Choroid plexus epithelial cell (primary cell): ENCODE data around the gene AWAT2.

Experiments used
- DNase-seq: peaks from one replicate; pipeline ENCODE4 v3.0.0-alpha.2; 2010; ENCODE audit warnings: low read depth
- H3K4me3 ChIP-seq: 2 replicates; pipeline ENCODE4 v1.5.1; 2011; ENCODE audit warnings: low read depth, mild to moderate bottlenecking, control low read depth, low read length, moderate library complexity
- TF ChIP-seq, protein P1 (sequence below): conservative IDR thresholded peaks from 2 replicates; pipeline ENCODE4 v1.5.1; 2011; ENCODE audit warnings: low read depth, mild to moderate bottlenecking, control low read depth, inconsistent platforms, low read length, moderate library complexity

AWAT2 gene

DNA sequence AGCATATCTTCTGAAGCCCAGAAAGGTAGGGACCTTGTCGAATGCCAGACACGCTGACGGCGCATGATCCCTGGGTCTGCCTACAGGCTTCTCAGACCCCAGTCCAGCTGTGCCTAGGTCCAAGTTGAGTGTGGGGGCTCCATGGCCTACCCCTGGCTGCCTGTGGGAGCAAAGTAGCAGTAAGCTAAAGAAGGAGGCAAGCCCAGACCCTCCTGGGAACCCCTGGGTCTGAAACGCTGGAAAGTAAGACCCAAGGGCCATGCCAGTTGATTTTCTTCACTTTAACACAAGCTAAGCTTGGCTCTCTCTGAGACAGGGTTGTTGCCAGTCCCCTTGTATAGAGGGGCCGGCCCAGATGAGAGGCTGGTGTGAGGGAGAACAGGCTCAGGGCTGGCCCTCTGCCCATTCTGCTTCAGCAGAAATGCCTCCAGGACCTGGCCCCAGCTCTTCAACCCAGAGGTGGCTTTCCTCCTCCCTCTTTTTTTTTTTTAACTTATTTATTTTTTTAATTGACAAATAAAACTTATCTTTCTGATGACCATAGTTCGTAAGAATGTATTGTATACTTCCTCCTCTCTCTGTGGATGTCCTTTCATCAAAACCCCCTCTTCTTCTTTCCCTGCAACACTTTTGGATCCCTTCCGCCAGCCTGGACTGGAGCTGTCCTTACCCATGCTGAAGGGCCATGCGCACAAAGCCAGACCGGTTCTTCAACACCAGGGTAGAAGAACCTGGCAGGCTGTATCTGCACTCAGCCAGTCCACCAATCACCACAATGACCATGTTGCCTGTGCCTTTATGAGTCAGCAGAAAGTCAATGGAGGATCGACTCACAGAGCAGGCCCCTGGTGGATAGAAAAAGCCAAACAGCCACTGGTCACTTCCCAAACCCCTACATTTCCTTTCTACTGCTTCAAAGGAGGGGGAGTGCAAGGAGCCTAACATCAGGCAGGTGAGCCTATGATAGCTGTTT lies 7.1 kb downstream of the AWAT2 start:
- no peak for DNase-seq
- no peak overlapping the region for H3K4me3 ChIP-seq
- TF ChIP-seq, protein P1, sequence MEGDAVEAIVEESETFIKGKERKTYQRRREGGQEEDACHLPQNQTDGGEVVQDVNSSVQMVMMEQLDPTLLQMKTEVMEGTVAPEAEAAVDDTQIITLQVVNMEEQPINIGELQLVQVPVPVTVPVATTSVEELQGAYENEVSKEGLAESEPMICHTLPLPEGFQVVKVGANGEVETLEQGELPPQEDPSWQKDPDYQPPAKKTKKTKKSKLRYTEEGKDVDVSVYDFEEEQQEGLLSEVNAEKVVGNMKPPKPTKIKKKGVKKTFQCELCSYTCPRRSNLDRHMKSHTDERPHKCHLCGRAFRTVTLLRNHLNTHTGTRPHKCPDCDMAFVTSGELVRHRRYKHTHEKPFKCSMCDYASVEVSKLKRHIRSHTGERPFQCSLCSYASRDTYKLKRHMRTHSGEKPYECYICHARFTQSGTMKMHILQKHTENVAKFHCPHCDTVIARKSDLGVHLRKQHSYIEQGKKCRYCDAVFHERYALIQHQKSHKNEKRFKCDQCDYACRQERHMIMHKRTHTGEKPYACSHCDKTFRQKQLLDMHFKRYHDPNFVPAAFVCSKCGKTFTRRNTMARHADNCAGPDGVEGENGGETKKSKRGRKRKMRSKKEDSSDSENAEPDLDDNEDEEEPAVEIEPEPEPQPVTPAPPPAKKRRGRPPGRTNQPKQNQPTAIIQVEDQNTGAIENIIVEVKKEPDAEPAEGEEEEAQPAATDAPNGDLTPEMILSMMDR: no peak

DNA sequence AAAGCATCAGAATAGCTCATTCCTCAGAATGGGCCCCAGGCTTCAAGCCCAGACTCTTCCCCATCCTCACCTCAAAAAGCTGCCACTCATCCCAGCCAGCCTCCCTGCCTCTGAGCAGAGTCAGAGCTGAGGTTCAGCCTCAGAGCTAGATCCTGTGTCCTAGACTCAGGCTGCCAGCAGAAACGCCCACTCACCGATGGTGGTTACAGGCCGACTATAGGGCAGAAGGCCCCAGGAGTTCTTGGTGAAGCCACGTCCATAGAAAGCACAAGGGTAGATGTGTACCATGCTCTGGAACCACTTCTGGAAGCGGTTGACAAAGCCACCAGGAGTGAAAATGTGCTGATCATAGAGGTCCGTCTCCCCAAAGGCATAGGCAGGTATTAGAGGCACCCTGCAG lies 7.7 kb downstream of the AWAT2 start:
- H3K4me3 ChIP-seq: no peak overlapping the region
- TF ChIP-seq, protein P1: no peak
- no peak for DNase-seq

DNA sequence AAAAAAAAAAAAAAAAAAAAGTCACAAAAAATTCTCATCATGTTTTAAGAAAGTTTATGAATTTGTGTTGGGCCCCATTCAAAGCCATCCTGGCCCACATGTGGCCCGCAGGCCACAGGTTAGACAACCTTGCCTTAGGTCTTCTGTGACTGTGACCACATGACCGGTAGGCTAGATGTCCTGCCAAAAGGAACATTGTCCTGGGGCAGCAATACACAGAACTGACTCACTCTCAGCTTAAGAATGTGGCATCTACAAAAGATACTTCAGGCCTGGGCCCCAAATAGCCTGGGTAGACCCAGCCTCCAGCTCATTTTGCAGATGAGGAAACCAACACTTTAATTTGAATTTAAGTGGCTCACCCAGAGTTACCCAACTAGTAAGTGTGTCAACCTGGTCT lies 10.0 kb downstream of the AWAT2 start:
- TF ChIP-seq, protein P1: no peak
- H3K4me3 ChIP-seq: no peak overlapping the region
- DNase-seq: no peak

DNA sequence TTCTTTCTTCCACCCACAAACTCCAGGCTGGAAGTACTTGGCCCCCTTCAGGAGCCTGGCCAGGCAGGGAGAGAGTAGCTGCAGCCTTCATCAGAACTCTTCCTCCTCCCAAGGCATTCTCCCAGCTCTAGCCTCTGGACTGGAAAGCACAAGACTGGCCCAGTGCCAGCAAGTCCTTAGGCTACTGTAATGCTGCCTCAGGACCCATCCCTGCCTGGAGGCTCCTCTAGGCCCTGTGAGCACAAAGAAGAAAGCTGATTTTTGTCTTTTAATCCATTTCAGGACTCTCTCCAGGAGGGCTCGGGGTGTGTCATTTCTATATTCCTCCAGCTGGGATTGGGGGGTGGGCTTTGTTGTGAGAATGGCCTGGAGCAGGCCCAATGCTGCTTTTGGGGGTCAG lies 10.8 kb downstream of the AWAT2 start:
- no peak for DNase-seq
- H3K4me3 ChIP-seq: no peak overlapping the region
- TF ChIP-seq, protein P1: no peak

DNA sequence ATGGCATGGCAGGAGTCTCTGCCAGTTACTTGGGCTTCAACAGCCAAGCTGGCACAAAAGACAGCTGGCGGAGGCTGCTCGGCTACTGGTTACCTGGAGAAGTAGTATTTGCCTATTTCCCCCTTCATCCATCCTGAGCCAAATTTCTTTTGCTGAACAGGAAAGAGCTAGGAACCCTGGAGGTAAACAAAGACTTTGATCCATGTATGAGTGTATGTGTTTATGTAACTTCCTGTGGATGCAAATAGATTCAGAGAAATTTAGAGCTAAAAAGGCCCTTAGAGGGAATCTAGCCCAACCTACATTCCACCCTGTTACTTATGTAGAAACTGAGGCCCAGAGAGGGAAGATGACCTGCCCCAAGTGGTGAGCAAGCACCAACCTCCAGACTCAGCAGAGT lies 11.2 kb downstream of the AWAT2 start:
- no peak overlapping the region for H3K4me3 ChIP-seq
- no peak for DNase-seq
- TF ChIP-seq, protein P1: no peak

DNA sequence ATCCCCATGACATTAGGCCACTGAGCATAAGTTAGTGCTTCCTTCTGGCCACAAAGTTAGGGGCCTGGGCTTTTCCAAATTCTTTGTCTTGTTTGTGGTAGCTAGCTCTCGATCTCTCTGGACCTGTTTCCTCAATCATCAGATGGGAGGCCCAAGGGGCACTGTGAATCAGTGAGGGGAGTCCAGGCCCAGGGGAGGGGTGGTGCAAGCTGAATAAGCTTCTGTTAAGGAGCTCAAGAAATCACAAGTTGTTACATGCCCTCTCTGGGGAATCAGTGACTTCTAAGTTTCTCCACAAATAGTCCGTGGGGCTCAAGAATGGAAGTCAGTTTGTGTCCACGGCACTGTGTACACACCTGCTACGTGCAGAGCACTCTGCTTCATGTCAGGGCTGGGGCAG lies 15.1 kb downstream of the AWAT2 start:
- no peak for DNase-seq
- H3K4me3 ChIP-seq: no peak overlapping the region
- TF ChIP-seq, protein P1: no peak
